GM18868 (cell line): ENCODE measurements around the gene SLC12A9.
"Not testable (repeated sequence)": the region's sequence is repeated elsewhere in the genome, so short reads cannot be mapped to it uniquely, and the experiment has no call there.

Experiments
- ATAC-seq: cut with Tn5 transposase; IDR thresholded peaks from one replicate; pipeline ENCODE4 v1.9.1; 2021; ENCODE audit warnings: mild to moderate bottlenecking, moderate library complexity; ENCODE audit not compliant: unreplicated experiment

Gene SLC12A9

GRCh38 chr7:100852048-100852872, at the start of gene SLC12A9:
Gene SLC12A9, plus strand, starts transcription at chr7:100852713. Its CDS starts 1,485 bp downstream, at chr7:100854198.
- peak; percentile 85 for ATAC-seq

GRCh38 chr7:100802951-100803350, 49.6 kb upstream of the SLC12A9 start:
- ATAC-seq = no peak

- peak; percentile 96 for ATAC-seq
These were observed 48.9 kb upstream of the SLC12A9 start for GRCh38 chr7:100803398-100804161.

GRCh38 chr7:100804681-100805431, 47.7 kb upstream of the SLC12A9 start:
- no peak for ATAC-seq

- ATAC-seq = no peak
These were observed 46.2 kb upstream of the SLC12A9 start for GRCh38 chr7:100806276-100806675.

- ATAC-seq = not testable (repeated sequence)
These were observed 45.6 kb upstream of the SLC12A9 start for GRCh38 chr7:100806883-100807282.

GRCh38 chr7:100808354-100808875, 44.1 kb upstream of the SLC12A9 start:
- no peak for ATAC-seq

GRCh38 chr7:100811480-100811879, 41.0 kb upstream of the SLC12A9 start:
- no peak for ATAC-seq

GRCh38 chr7:100812729-100813128, 39.8 kb upstream of the SLC12A9 start:
- no peak for ATAC-seq

GRCh38 chr7:100816515-100816914, 36.0 kb upstream of the SLC12A9 start:
- not testable (repeated sequence) for ATAC-seq

GRCh38 chr7:100817097-100817496, 35.4 kb upstream of the SLC12A9 start:
- ATAC-seq = no peak

- ATAC-seq = no peak
These were observed 34.1 kb upstream of the SLC12A9 start for GRCh38 chr7:100818366-100818765.

GRCh38 chr7:100818825-100819224, 33.7 kb upstream of the SLC12A9 start:
- no peak for ATAC-seq

- no peak for ATAC-seq
These were observed 32.9 kb upstream of the SLC12A9 start for GRCh38 chr7:100819586-100819985.

GRCh38 chr7:100822236-100823139, 30.0 kb upstream of the SLC12A9 start:
- ATAC-seq = no peak

GRCh38 chr7:100823140-100823525, 29.4 kb upstream of the SLC12A9 start:
- ATAC-seq = no peak

- ATAC-seq = no peak
These were observed 29.0 kb upstream of the SLC12A9 start for GRCh38 chr7:100823534-100823933.

- no peak for ATAC-seq
These were observed 27.9 kb upstream of the SLC12A9 start for GRCh38 chr7:100824499-100825214.

- ATAC-seq = no peak
These were observed 27.3 kb upstream of the SLC12A9 start for GRCh38 chr7:100825215-100825671.
